Uterus (tissue), 2 donors: ENCODE results near the gene ASPDH.

Experiments
- POLR2A ChIP-seq, 2 donors: fragments of 450-650 bp; IDR thresholded peaks; one replicate each; pipeline ENCODE4 v1.6.1; 2016; ENCODE audit warnings: antibody characterized with exemption in 2 of 2, mild to moderate bottlenecking in 1 of 2, moderate library complexity in 1 of 2
- TF ChIP-seq, protein P1 (sequence below), 4 experiments: fragments of 200-600 bp in 2 of 4; fragments of 450-650 bp in 2 of 4; sonication (generic) in 2 of 4; IDR thresholded peaks; one replicate each; pipeline ENCODE4 v1.5.1; 2016 to 2019; ENCODE audit warnings: antibody characterized with exemption in 4 of 4, mild to moderate bottlenecking in 2 of 4, moderate library complexity in 1 of 4

GRCh38 chr19:50482916-50483315 lies 30.8 kb downstream of the ASPDH start:
- TF ChIP-seq, protein P1, sequence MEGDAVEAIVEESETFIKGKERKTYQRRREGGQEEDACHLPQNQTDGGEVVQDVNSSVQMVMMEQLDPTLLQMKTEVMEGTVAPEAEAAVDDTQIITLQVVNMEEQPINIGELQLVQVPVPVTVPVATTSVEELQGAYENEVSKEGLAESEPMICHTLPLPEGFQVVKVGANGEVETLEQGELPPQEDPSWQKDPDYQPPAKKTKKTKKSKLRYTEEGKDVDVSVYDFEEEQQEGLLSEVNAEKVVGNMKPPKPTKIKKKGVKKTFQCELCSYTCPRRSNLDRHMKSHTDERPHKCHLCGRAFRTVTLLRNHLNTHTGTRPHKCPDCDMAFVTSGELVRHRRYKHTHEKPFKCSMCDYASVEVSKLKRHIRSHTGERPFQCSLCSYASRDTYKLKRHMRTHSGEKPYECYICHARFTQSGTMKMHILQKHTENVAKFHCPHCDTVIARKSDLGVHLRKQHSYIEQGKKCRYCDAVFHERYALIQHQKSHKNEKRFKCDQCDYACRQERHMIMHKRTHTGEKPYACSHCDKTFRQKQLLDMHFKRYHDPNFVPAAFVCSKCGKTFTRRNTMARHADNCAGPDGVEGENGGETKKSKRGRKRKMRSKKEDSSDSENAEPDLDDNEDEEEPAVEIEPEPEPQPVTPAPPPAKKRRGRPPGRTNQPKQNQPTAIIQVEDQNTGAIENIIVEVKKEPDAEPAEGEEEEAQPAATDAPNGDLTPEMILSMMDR (IDR thresholded peaks at IDR 0.05): no peak
- no peak for TF ChIP-seq POLR2A (IDR thresholded peaks at IDR 0.05)
